ENCODE measurements around the gene EIF2A.
"Not testable (repeated sequence)": the region's sequence is repeated elsewhere in the genome, so short reads cannot be mapped to it uniquely, and the experiment has no call there.

Gene EIF2A

GRCh38 chr3:150546226-150547044 is at the start of gene EIF2A, which contains the start of gene SERP1:
TSS of gene EIF2A (plus strand) at chr3:150546787. CDS start at chr3:150546803, 16 bp downstream.
TSS of gene SERP1 (minus strand) at chr3:150546496. CDS start at chr3:150546135, 361 bp downstream.
- H3K4me3 ChIP-seq (ENCODE audit: low read length): peak within 1 kb of the TSS; percentile 98
- no peak for TF ChIP-seq ZNF274 (IDR thresholded peaks at IDR 0.05; ENCODE audit: low read depth, low read length)

DNA sequence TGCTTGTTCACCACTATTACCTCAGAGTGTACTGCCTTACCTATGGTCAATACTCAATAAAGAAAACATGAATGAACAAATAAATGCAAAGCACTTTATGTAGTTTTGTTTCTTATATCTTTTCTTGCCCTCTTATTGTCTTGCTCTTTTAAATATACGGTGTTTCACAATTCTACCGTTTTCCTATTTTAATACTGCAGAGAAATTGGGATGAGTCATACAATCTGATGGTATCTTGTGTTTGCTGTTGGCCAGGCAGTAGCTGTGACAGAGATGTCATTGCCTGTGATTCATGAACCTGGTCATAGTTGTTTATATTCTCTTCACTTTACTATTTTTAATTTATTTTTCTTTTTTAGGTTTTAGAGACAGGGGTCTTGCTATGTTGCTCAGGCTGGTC is 48.6 kb upstream of the EIF2A start:
- TF ChIP-seq ZNF274 (IDR thresholded peaks at IDR 0.05; ENCODE audit: low read depth, low read length): no peak
- H3K4me3 ChIP-seq (ENCODE audit: low read length): no peak overlapping the region

DNA sequence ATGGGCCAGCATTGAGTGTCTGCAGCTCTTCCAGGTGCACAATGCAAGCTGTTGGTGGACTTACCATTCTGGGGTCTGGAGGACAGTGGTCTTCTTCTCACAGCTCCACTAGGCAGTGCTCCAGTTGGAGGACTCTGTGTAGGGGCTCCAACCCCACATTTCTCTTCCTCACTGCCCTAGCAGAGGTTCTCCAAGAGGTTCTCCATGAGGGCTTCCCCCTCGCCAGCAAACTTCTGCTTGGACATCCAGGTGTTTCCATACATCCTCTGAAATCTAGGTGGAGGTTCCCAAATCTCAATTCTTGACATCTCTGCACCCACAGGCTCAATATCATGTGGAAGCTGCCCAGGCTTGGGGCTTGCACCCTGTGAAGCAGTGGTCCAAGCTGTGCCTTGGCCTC is 45.6 kb upstream of the EIF2A start:
- H3K4me3 ChIP-seq (ENCODE audit: low read length): not testable (repeated sequence)

GRCh38 chr3:150503402-150504099 is 43.0 kb upstream of the EIF2A start:
- TF ChIP-seq ZNF274 (IDR thresholded peaks at IDR 0.05; ENCODE audit: low read depth, low read length): no peak

GRCh38 chr3:150504483-150504882 is 42.1 kb upstream of the EIF2A start:
- H3K4me3 ChIP-seq (ENCODE audit: low read length): no peak overlapping the region
- TF ChIP-seq ZNF274 (IDR thresholded peaks at IDR 0.05; ENCODE audit: low read depth, low read length): no peak

More at GRCh38 chr3:150503402-150504099, 43.0 kb upstream of the EIF2A start:
- no peak overlapping the region for H3K4me3 ChIP-seq (ENCODE audit: low read length)

DNA sequence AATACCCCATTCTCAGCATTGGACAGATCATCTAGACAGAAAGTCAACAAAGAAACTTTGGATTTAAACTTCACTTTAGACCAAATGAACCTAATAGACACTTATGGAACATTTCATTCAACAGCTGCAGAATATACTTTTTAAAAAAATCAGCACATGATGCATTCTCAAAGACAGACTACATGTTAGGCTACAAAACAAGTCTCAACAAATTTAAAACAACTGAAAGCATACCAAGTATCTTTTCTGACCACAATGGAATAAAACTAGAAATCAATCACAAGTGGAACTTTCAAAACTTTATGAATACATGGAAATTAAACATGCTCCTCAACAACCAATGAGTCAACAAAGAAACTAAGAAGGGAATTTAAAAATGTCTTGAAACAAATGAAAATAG is 38.2 kb upstream of the EIF2A start:
- TF ChIP-seq ZNF274 (IDR thresholded peaks at IDR 0.05; ENCODE audit: low read depth, low read length): no peak

GRCh38 chr3:150509780-150510179 is 36.8 kb upstream of the EIF2A start:
- TF ChIP-seq ZNF274 (IDR thresholded peaks at IDR 0.05; ENCODE audit: low read depth, low read length): no peak
- H3K4me3 ChIP-seq (ENCODE audit: low read length): no peak overlapping the region

More for the DNA sequence above, 38.2 kb upstream of the EIF2A start:
- H3K4me3 ChIP-seq (ENCODE audit: low read length): no peak overlapping the region

DNA sequence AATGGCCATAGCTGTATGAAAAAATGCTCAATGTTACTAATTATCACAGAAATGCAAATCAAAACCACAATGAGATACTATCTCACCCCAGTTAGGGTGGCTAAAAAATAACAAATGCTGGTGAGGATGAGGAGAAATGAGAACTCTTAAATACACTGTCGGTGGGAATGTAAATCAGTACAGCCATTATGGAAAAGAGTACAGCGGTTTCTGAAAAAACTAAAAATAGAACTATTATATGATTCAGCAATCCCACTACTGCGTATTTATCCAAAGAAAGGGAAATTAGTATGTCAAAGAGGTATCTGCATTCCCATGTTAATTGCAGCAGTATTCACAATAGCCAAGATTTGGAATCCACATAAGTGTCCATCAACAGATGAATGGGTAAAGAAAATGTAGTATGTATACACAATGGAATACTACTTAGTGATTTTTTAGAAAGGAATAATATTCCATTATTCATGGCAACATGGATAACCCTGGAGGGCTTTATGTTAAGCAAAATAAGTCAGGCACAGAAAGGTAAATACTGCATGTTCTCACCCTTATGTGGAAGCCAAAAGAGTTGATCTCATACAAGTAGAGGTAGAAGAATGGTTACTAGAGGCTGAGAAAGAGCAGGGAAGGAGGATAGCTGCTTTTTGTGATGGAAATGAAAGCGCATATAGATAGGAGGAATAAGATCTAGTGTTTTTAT is 35.3 kb upstream of the EIF2A start:
- no peak overlapping the region for H3K4me3 ChIP-seq (ENCODE audit: low read length)
- TF ChIP-seq ZNF274 (IDR thresholded peaks at IDR 0.05; ENCODE audit: low read depth, low read length): no peak

GRCh38 chr3:150515210-150515609 is 31.4 kb upstream of the EIF2A start:
- TF ChIP-seq ZNF274 (IDR thresholded peaks at IDR 0.05; ENCODE audit: low read depth, low read length): no peak

GRCh38 chr3:150519026-150519425 is 27.6 kb upstream of the EIF2A start:
- no peak overlapping the region for H3K4me3 ChIP-seq (ENCODE audit: low read length)
- TF ChIP-seq ZNF274 (IDR thresholded peaks at IDR 0.05; ENCODE audit: low read depth, low read length): no peak

More at GRCh38 chr3:150515210-150515609, 31.4 kb upstream of the EIF2A start:
- no peak overlapping the region for H3K4me3 ChIP-seq (ENCODE audit: low read length)

- no peak for TF ChIP-seq ZNF274 (IDR thresholded peaks at IDR 0.05; ENCODE audit: low read depth, low read length)
- no peak overlapping the region for H3K4me3 ChIP-seq (ENCODE audit: low read length)
Measured at GRCh38 chr3:150520408-150520807, 26.2 kb upstream of the EIF2A start.

DNA sequence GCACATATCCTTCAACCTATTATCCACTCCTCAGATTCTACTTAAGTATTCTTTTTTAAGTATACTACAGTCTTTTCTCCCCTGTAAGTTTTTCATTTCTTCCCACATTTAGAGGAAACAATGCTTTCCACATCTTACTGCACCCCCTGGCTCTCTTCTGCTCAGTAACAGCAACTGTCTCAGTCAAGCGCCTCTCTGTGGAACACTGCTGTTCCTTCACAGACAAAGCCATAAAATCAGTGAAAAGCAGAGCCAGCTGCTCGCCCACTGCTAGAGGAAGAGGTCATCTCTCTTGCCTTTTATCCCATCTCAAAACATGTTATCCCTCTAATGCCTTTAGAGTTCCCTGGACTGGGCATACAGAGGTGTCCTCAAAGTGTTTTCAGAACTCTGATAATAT is 25.1 kb upstream of the EIF2A start:
- no peak overlapping the region for H3K4me3 ChIP-seq (ENCODE audit: low read length)
- TF ChIP-seq ZNF274 (IDR thresholded peaks at IDR 0.05; ENCODE audit: low read depth, low read length): no peak

- TF ChIP-seq ZNF274 (IDR thresholded peaks at IDR 0.05; ENCODE audit: low read depth, low read length): no peak
- H3K4me3 ChIP-seq (ENCODE audit: low read length): no peak overlapping the region
Measured at GRCh38 chr3:150523538-150523937, 23.0 kb upstream of the EIF2A start.

DNA sequence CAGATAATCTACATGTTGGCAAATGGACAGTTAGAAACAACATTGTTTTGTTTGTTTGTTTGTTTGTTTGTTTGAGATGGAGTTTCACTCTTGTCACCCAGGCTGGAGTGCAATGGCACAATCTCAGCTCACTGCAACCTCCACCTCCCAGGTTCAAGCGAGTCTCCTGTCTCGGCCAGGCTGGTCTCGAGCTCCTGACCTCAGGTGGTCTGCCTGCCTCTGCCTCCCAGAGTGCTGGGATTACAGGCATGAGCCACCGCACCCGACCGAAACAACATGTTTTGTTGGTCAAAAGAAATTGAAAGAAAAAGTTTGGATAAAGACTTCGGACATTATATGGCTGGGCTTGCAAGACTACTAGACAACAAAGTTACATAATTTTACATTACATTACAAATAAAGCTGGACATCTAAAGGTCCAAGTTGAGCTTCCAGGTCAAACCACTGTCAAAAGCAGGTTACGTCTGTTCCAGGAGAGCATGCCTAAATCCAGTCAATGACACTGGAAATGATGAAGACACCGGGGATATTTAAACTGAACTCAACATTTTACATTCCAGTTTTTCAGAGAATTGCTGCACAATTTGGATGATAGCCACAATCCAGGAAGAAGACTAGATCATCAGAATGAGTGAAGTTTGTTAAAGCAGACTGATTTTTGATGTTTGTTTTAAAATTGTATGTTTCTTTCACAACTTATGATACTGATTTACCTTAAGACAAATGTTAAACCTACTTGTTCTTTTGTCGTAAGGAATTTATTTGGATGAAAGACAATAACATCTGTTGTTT is 18.9 kb upstream of the EIF2A start:
- TF ChIP-seq ZNF274 (IDR thresholded peaks at IDR 0.05; ENCODE audit: low read depth, low read length): no peak
- no peak overlapping the region for H3K4me3 ChIP-seq (ENCODE audit: low read length)

Measured in GM08714 (cell line).